SH-SY5Y (cell line): Measurements from ENCODE around the gene RIC8B.

ENCODE experiments used
- GATA2 ChIP-seq: IDR thresholded peaks from 2 replicates; pipeline ENCODE4 v1.6.1; 2011; ENCODE audit warnings: mild to moderate bottlenecking, low read depth, low read length
- GATA3 ChIP-seq: IDR thresholded peaks from 2 replicates; pipeline ENCODE4 v1.6.1; 2011; ENCODE audit warnings: low read depth, mild to moderate bottlenecking, low read length, moderate library complexity

Gene RIC8B

DNA sequence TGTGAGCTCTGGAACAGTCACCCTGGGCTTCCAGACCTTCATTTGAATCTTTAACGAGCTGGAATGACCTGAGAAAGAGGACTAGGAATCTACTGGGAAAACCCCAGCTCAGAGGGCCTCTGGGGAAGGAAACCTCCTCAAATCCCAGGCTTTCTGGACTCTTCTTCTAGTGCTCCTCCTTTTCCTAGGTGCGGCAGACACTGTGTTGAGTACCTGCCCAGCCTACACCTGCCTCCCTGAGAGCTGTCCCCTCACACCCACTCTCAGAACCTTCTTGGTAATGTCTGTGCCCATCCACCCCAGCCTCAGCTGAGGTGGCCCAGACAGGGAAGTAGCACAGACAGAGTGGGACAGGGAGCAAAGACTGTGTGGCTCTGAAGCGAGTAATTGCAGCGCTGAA is 133.4 kb downstream of the RIC8B start:
- TF ChIP-seq GATA3 (no peak), GATA2 (no peak)

DNA sequence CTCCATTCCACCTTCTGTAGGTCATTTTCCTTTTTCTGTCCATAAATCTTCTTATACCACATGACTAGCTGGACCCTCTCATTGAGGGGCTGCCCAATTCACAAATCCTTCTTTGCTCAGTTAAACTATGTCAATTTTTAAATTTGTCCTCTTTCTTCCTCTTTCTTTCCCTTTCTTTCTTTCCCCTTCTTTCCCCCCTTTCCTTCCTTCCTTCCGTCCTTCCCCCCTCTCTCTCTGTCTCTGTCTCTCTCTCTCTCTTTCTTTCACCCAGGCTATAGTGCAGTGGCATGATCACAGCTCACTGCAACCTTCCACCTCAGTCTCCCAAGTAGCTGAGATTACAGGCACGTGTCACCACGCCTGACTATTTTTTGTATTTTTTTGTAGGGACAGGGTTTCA is 134.1 kb downstream of the RIC8B start:
- TF ChIP-seq GATA3 (no peak), GATA2 (no peak)

DNA sequence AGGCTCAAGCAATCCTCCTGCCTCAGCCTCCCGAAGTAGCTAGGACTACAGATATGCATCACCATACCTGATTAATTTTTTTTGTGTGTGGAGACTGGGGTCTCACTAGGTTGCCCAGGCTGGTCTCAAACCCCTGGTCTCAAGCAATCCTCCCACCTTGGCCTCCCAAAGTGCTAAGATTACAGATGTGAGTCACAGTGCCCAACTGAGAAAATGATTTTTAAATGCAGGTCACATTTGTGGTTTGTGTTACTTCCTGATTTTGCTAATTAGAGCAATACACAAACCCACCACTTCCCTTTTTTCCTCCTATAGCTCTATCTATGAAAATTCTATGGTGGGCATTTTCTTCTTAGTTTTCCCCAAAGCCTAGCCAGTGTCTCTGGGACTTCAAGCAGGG is 135.7 kb downstream of the RIC8B start:
- TF ChIP-seq GATA3 (no peak), GATA2 (no peak)

DNA sequence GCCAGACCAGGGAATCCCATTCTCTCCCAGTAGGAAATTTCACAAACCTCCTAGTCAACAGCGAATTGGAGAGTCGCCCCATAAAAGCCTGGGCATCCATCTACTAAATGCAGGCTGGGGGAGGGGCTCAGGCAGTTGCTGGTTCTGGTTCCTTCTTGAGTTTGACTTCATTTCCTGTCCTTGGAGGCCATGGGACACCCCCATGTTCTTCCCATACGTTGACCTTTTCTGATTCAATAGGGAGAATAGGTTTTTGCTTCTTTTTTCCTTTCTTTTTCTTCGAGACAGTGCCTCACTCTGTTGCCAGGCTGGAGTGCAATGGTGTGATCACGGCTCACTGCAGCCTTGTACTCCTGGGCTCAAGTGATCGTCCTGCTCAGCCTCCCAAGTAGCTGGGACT is 137.1 kb downstream of the RIC8B start:
- TF ChIP-seq GATA3 (no peak), GATA2 (no peak)

DNA sequence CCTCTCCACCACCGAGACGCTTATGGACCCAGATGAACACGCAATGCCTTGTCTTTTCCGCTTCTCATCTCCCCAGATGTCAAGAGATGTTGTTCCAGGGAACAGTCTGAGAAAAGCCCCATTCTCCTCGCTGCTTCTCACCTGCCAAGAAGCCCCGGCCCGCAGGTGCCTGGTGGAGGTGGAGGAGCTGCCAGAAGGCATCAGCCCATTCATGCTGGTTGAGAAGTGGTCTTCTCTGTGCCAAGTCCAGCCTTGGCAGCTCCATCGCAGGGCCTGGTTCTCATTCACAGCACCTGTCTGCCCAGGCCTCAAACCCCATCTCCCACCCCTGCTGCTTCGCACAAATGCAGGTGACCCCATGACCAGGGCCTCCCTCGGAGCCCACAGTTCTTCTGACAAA is 139.0 kb downstream of the RIC8B start:
- TF ChIP-seq GATA2 (no peak), GATA3 (no peak)

DNA sequence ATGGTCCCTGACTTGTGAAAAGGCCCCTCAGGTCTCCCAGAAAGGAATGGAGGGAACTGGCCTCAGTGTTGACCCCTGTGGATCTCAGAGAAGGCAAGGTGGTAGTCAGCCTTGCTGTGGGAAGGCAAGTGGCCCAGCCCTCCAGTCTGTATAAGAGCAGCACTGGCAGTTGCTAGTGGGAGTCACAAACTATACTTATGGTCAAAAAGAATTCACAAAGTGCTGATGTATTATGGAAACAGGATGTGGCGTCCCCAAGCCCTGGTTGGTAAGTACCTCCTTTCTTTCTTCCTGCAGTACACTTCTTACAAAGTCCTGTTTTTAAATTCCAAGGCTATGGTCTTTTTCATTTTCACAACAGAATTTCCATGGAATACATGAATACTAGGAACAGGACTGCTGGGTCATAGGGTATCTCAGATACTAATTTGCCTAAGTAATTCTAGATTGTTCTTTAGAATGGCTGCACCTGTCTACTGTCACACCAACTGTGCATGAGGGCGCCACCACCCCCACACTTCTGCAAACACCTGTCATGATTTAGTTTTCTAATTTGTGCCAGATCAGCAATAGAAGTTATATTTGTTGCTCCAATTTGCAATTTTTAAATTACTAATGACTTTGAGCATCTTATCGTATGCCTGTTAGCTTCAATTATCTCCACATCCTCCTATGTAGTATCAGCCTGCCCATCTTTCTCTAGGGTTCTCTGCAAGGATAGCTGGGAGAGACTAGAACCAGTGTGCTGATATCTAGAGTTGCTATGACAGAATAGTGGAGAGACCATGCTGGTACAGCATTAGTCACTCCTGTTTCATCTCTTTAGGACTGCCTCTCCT is 140.5 kb downstream of the RIC8B start:
- TF ChIP-seq GATA2 (no peak), GATA3 (no peak)

DNA sequence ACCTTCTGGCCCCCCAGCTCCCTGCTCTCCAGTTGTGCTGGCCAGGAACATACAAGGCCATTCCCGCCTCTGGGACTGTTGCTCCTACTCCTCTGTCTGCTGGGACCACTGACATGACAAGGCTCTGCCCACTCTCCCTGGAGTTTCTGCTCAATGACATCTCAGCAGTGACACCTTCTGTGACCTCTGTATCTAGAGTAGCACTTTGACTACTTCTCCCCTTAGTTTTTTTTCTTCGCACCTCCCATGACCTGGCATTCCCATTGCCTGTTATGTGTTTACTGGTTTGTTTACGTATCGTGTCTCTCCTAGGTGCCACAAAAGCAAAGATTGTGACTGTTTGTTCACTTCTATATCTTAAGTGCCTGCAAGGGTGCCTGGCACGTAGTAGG is 141.1 kb downstream of the RIC8B start:
- TF ChIP-seq GATA2 (no peak), GATA3 (no peak)

DNA sequence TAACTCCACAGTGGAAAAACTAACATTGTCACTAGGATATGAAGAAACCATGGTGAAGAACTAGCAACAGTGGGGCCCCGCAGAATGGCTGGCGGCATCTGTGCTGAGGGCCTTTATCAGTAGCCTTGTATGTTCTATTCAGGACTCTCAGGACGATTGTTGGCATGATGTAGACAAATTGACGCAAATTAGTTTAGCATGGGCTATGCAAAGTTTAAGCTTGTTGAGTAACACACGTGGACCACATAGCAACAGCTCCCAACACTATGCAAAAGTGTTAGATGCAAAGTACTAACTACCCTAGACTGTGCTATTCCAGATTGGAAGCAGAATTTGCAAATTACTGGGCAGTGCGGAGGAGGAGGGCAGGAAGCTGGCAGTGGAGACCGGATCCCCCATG is 143.0 kb downstream of the RIC8B start:
- TF ChIP-seq GATA3 (no peak), GATA2 (no peak)

DNA sequence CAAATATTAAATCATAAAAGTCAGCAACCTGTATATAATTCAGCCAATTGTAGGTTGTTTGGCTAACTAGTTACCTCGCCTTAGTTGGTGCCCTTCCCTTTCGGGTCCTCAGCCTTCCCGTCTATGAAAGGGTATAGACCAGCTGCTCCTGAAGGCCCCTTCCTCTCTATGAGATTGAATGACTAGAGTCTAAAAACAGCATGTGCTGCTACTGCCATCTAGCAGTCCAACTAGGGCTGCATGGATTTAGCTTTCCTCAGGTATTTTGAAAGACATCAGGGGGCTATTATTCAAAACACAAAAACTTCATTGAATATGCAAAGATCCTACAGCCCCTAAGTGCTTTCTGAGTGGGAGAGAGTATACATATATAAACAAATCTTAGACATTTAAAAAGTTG is 144.3 kb downstream of the RIC8B start:
- TF ChIP-seq GATA2 (no peak), GATA3 (no peak)

DNA sequence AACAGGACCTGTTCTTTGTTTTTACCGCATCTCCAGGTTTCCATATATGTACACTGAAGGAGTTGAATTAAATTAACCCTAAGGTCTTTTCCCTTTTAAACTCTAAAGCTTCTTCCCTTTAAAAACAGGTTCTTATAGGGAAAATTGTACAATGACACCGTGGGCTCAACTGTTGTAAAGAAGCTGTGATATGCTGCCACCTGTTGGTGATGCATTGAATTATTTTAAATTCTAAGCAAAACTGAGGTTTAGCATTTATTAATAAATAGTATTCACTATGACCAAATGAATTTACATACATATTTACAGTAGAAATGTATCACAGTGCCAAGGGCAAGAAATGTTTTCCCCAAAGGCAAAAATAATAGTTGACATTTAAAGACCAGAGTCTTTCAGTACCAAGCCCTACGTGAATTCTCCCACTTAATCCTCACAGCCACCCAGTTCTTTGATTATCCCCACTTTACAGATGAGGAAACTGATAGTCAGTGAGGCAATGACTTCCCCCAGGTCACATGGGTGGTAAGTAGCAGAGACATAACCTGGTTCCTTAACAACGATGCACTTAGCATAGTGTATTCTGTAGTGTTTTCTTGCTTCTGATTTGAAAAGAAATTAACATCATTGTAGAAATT is 145.5 kb downstream of the RIC8B start:
- no peak for TF ChIP-seq GATA2
- no peak for TF ChIP-seq GATA3

DNA sequence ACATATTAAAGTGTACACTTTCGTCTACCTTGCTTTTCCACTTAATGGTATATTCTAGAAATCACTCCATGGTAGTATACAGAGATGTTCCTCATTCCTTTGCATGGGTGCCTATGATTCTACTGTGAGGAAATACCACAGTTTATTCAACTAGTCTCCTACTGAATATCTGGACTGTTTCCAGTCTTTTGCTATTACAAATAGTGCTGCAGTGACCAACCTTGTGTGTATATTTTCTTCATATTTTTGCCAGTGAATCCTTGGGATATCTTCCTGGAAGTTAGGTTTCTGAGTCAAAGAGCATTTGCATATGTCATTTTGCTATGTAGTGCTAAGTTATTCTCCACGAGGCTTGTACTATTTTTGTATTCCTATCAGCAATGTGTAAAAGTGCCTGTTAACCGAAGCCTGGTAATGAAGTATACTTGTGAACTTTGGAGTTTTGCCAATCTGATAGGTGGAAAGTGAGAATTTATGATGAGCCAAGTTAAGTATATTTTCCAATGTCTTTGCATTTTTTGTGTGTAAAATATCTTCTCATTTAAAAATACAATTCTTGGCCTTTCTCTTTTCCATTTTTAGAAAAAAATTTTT is 149.9 kb downstream of the RIC8B start:
- TF ChIP-seq GATA2 (no peak), GATA3 (no peak)

DNA sequence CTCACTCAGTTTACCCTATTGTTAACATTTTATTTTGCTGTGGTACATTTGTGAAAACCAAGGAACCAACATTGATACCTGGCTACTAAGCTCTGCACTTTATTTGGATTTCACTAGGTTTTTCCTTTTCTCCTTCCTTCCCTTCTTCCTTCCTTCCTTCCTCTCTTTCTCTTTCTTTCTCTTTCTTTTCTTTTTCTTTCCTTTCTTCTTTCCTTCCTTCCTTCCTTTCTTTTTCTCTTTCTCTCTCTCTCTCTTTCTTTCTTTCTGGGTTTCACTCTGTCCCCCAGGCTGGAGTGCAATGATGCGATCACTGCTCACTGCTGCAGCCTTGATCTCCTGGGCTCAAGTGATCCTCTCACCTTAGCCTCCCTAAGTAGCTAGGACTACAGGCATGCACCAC is 152.2 kb downstream of the RIC8B start:
- TF ChIP-seq GATA3 (no peak), GATA2 (no peak)

DNA sequence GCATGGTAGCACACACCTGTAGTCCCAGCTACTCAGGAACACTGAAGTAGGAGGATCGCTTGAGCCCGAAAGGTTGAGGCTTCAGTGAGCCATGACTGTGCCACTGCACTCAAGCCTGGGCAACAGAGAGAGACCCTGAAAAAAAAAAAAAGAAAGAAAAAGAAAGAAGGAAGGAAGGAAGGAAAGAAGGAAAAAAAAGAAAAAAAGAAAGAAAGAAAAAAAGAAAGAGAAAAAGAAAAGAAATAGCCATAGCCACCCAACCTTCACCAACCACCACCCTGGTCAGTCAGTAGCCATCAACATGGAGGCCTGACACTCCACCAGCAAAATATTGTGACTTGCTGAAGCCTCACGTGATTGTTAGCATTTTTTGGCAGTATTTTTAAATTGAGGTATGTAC is 159.8 kb downstream of the RIC8B start:
- TF ChIP-seq GATA2: no peak
- no peak for TF ChIP-seq GATA3
